Natural killer cell (primary cell): Measurements from ENCODE around the gene ING5. TPM values are rescaled to one million over a fixed set of nuclear protein-coding genes. Genes with fewer than 3 reads are reported as not detected.

ENCODE experiments used
- ATAC-seq, 3 donors: fragments of 150-1000 bp in 2 of 3; fragments of 200-7000 bp in 1 of 3; cut with Tn5 transposase; 1 replicate in 1 of 3; 2 replicates in 2 of 3; pipeline ENCODE4 v1.10.0; 2021; ENCODE audit warnings: mild to moderate bottlenecking in 2 of 3, moderate library complexity in 2 of 3
- DNase-seq, 2 donors: peaks; one replicate each; pipeline versions ENCODE4 v3.0.0 to v3.0.0-alpha.2; 2013 to 2021; ENCODE audit warnings: mixed read lengths in 1 of 2
- H3K27ac ChIP-seq: one replicate; pipeline ENCODE4 v1.5.1; 2013; ENCODE audit warnings: mild to moderate bottlenecking, low read length
- H3K27me3 ChIP-seq: one replicate; pipeline ENCODE4 v1.6.1; 2013; ENCODE audit warnings: low read length; ENCODE audit not compliant: control insufficient read depth, insufficient read depth
- H3K36me3 ChIP-seq: one replicate; pipeline ENCODE4 v1.6.1; 2013; ENCODE audit warnings: low read length; ENCODE audit not compliant: control insufficient read depth, insufficient read depth
- H3K4me1 ChIP-seq: one replicate; pipeline ENCODE4 v1.6.1; 2013; ENCODE audit warnings: low read length; ENCODE audit not compliant: control insufficient read depth, insufficient read depth
- H3K4me3 ChIP-seq: one replicate; pipeline ENCODE4 v1.5.1; 2013; ENCODE audit warnings: low read length
- H3K9me3 ChIP-seq: one replicate; pipeline ENCODE4 v1.6.1; 2013; ENCODE audit warnings: low read length; ENCODE audit not compliant: control insufficient read depth, insufficient read depth
- H3K27ac Mint-ChIP-seq, 2 donors: one replicate each; pipeline ENCODE4 v1.8.0; 2022; ENCODE audit warnings: mild to moderate bottlenecking in 2 of 2, mixed read lengths in 2 of 2, moderate library complexity in 1 of 2
- H3K27me3 Mint-ChIP-seq, 2 donors: one replicate each; pipeline ENCODE4 v1.8.0; 2022; ENCODE audit warnings: low read depth in 2 of 2, mixed read lengths in 2 of 2
- H3K36me3 Mint-ChIP-seq: one replicate; pipeline ENCODE4 v1.8.0; 2022; ENCODE audit warnings: mixed read lengths
- H3K4me1 Mint-ChIP-seq, 2 donors: one replicate each; pipeline ENCODE4 v1.8.0; 2022; ENCODE audit warnings: mixed read lengths in 2 of 2
- H3K4me3 Mint-ChIP-seq: one replicate; pipeline ENCODE4 v1.8.0; 2022; ENCODE audit warnings: mild to moderate bottlenecking, moderate library complexity, mixed read lengths
- H3K9me3 Mint-ChIP-seq, 2 donors: one replicate each; pipeline ENCODE4 v1.8.0; 2022; ENCODE audit warnings: mixed read lengths in 2 of 2
- CTCF ChIP-seq: fragments of 200-600 bp; IDR thresholded peaks from one replicate; pipeline ENCODE4 v1.8.0; 2022; ENCODE audit warnings: antibody characterized with exemption
- WGBS: methylation state at CpG from one replicate; pipeline ENCODE4 v1.1.7; 2013; ENCODE audit warnings: missing lambda C conversion rate; ENCODE audit not compliant: insufficient coverage; 5-methylcytosine and 5-hydroxymethylcytosine counted together
- intact Hi-C: fragments of 100-400 bp; cut with micrococcal nuclease; formaldehyde crosslinking; loops from one replicate; pipeline ENCODE4 v1.14.2; 2022
- total RNA-seq, 4 donors: library from RNA; stranded (reverse); fragments of 120-200 nt in 1 of 4; gene quantifications; one replicate each; pipeline versions ENCODE4 v1.2.3 to v1.2.4, GENCODE V29; 2013 to 2022

ING5 gene
- total RNA-seq, 3 donors from 2014 or later (not counting 1 experiment from before 2014, with no cell fraction given): 25.6 to 40.9 (median 34.7) TPM

- intact Hi-C loops: no loop called here
- ATAC-seq (no peak), DNase-seq (no peak)
- H3K4me1 ChIP-seq: no peaks in the 10 kb centered on the region
- H3K4me3 Mint-ChIP-seq: no peak overlapping the region
- no peak overlapping the region for H3K27ac ChIP-seq
- H3K27me3 Mint-ChIP-seq: no peaks in the 10 kb centered on the region
- H3K36me3 Mint-ChIP-seq: peaks cover 4% of the 10 kb centered on the region
- 97% methylated on average over 13 of the region's 13 CpGs for WGBS
- H3K4me3 ChIP-seq: no peak overlapping the region
- peaks cover 66% of the 10 kb centered on the region for H3K36me3 ChIP-seq
- no peaks in the 10 kb centered on the region for H3K27me3 ChIP-seq
- no peak for TF ChIP-seq CTCF
- no peaks in the 10 kb centered on the region for H3K9me3 Mint-ChIP-seq
- no peak overlapping the region for H3K27ac Mint-ChIP-seq
- H3K4me1 Mint-ChIP-seq: peaks cover 0 to 1% of the 10 kb centered on the region in 2 donors
- no peaks in the 10 kb centered on the region for H3K9me3 ChIP-seq
Measured at GRCh38 chr2:241656190-241656741, 45.6 kb upstream of the ING5 start.

GRCh38 chr2:241657786-241658254 lies 44.0 kb upstream of the ING5 start:
- Mint-ChIP-seq H3K27ac (no peak overlapping the region), H3K4me3 (no peak overlapping the region), H3K27me3 (no peaks in the 10 kb centered on the region), H3K9me3 (no peaks in the 10 kb centered on the region), H3K36me3 (no peaks in the 10 kb centered on the region), H3K4me1 (no peaks in the 10 kb centered on the region)
- H3K4me1 ChIP-seq: no peaks in the 10 kb centered on the region
- H3K4me3 ChIP-seq: no peak overlapping the region
- no peaks in the 10 kb centered on the region for H3K9me3 ChIP-seq
- H3K27me3 ChIP-seq: no peaks in the 10 kb centered on the region
- H3K36me3 ChIP-seq: peaks cover 52% of the 10 kb centered on the region
- TF ChIP-seq CTCF: no peak
- DNase-seq: no peak
- WGBS: 92% methylated on average over 15 of the region's 15 CpGs
- intact Hi-C loops: no loop called here
- no peak for ATAC-seq
- no peak overlapping the region for H3K27ac ChIP-seq

- H3K36me3 ChIP-seq: peaks cover 48% of the 10 kb centered on the region
- Mint-ChIP-seq H3K9me3 (no peaks in the 10 kb centered on the region), H3K36me3 (no peaks in the 10 kb centered on the region), H3K27ac (no peak overlapping the region), H3K4me3 (no peak overlapping the region), H3K27me3 (no peaks in the 10 kb centered on the region), H3K4me1 (no peaks in the 10 kb centered on the region)
- H3K4me3 ChIP-seq: no peak overlapping the region
- H3K27me3 ChIP-seq: no peaks in the 10 kb centered on the region
- DNase-seq (no peak), ATAC-seq (no peak)
- WGBS: 89% methylated on average over 5 of the region's 5 CpGs
- no peak for TF ChIP-seq CTCF
- intact Hi-C loops: no loop called here
- H3K9me3 ChIP-seq: no peaks in the 10 kb centered on the region
- no peak overlapping the region for H3K27ac ChIP-seq
- H3K4me1 ChIP-seq: no peaks in the 10 kb centered on the region
Measured at GRCh38 chr2:241658296-241658695, 43.5 kb upstream of the ING5 start.

- WGBS: 82% methylated on average over 26 of the region's 26 CpGs
- no peak overlapping the region for H3K27ac ChIP-seq
- no peaks in the 10 kb centered on the region for H3K27me3 ChIP-seq
- peaks cover 48% of the 10 kb centered on the region for H3K36me3 ChIP-seq
- no peak for TF ChIP-seq CTCF
- Mint-ChIP-seq H3K9me3 (no peaks in the 10 kb centered on the region), H3K27me3 (no peaks in the 10 kb centered on the region), H3K4me1 (no peaks in the 10 kb centered on the region), H3K4me3 (no peak overlapping the region), H3K27ac (no peak overlapping the region), H3K36me3 (no peaks in the 10 kb centered on the region)
- H3K4me3 ChIP-seq: no peak overlapping the region
- no peaks in the 10 kb centered on the region for H3K9me3 ChIP-seq
- ATAC-seq (peak in 1 of 3 donors; percentile 14), DNase-seq (peak in 1 of 2 donors; percentile 58)
- intact Hi-C loops: no loop called here
- H3K4me1 ChIP-seq: no peaks in the 10 kb centered on the region
Measured at GRCh38 chr2:241659150-241659739, 42.6 kb upstream of the ING5 start.
